ENCODE results near the gene C14orf132. TPM values are rescaled to one million over a fixed set of nuclear protein-coding genes. Genes with fewer than 3 reads are reported as not detected.
A peak's percentile ranks its signal among the peaks of the same experiment; 100 is the strongest.

The C14orf132 gene
- total and polyA plus RNA-seq, 4 donors = 9.8 to 49.3 (median 24.7) TPM

- H3K4me3 ChIP-seq = no peak overlapping the region
- no peaks in the 10 kb centered on the region for H3K27me3 ChIP-seq (ENCODE audit: control insufficient read depth in 3 of 3, insufficient read depth in 3 of 3, low read length in 2 of 3)
- H3K9ac ChIP-seq (ENCODE audit: insufficient read depth in 1 of 2, low read length in 2 of 2) = no peak overlapping the region
- no peak for TF ChIP-seq CTCF (IDR thresholded peaks at IDR 0.05; ENCODE audit: control extremely low read depth, extremely low read depth)
- no peaks in the 10 kb centered on the region for H3K9me3 ChIP-seq (ENCODE audit: control insufficient read depth in 4 of 4, insufficient read depth in 3 of 4, low read length in 3 of 4)
- ATAC-seq (ENCODE audit: insufficient read depth, low FRiP score) = peak; percentile 14
- H3K4me1 ChIP-seq (ENCODE audit: control insufficient read depth in 5 of 5, insufficient read depth in 5 of 5, low read length in 5 of 5) = peaks cover 0 to 29% (median 10%) of the 10 kb centered on the region in 5 donors
- peak; percentile 87 to 92 (median 90) for DNase-seq
- no peak overlapping the region for H3K27ac ChIP-seq (ENCODE audit: low read depth in 1 of 2, low read length in 1 of 2)
- H3K36me3 ChIP-seq (ENCODE audit: control insufficient read depth in 4 of 4, insufficient read depth in 4 of 4, low read length in 4 of 4) = peaks cover 0 to 20% (median 7%) of the 10 kb centered on the region in 4 donors
- WGBS, 2 donors = 58 to 60% methylated on average over 12 of the region's 12 CpGs
Observed at GRCh38 chr14:96090441-96091148, 51.4 kb downstream of the C14orf132 start.

- Histone ChIP-seq H3K27me3 (ENCODE audit: control insufficient read depth in 3 of 3, insufficient read depth in 3 of 3, low read length in 2 of 3) (no peaks in the 10 kb centered on the region), H3K4me1 (ENCODE audit: control insufficient read depth in 5 of 5, insufficient read depth in 5 of 5, low read length in 5 of 5) (peaks cover 0 to 35% (median 10%) of the 10 kb centered on the region in 5 donors), H3K9me3 (ENCODE audit: control insufficient read depth in 4 of 4, insufficient read depth in 3 of 4, low read length in 3 of 4) (no peaks in the 10 kb centered on the region), H3K9ac (ENCODE audit: insufficient read depth in 1 of 2, low read length in 2 of 2) (no peak overlapping the region), H3K27ac (ENCODE audit: low read depth in 1 of 2, low read length in 1 of 2) (no peak overlapping the region), H3K36me3 (ENCODE audit: control insufficient read depth in 4 of 4, insufficient read depth in 4 of 4, low read length in 4 of 4) (peaks cover 0 to 20% (median 7%) of the 10 kb centered on the region in 4 donors), H3K4me3 (no peak overlapping the region)
- no peak for ATAC-seq (ENCODE audit: insufficient read depth, low FRiP score)
- no peak for TF ChIP-seq CTCF (IDR thresholded peaks at IDR 0.05; ENCODE audit: control extremely low read depth, extremely low read depth)
- DNase-seq = peak in 1 of 3 donors; percentile 0
- 77 to 86% methylated on average over 15 of the region's 15 CpGs for WGBS, 2 donors
Observed at GRCh38 chr14:96091149-96091693, 52.1 kb downstream of the C14orf132 start.

GRCh38 chr14:96091941-96092411, 52.8 kb downstream of the C14orf132 start:
- Histone ChIP-seq H3K4me3 (no peak overlapping the region), H3K9ac (ENCODE audit: insufficient read depth in 1 of 2, low read length in 2 of 2) (no peak overlapping the region), H3K9me3 (ENCODE audit: control insufficient read depth in 4 of 4, insufficient read depth in 3 of 4, low read length in 3 of 4) (no peaks in the 10 kb centered on the region), H3K27ac (ENCODE audit: low read depth in 1 of 2, low read length in 1 of 2) (no peak overlapping the region), H3K27me3 (ENCODE audit: control insufficient read depth in 3 of 3, insufficient read depth in 3 of 3, low read length in 2 of 3) (no peaks in the 10 kb centered on the region), H3K4me1 (ENCODE audit: control insufficient read depth in 5 of 5, insufficient read depth in 5 of 5, low read length in 5 of 5) (peaks cover 0 to 38% (median 10%) of the 10 kb centered on the region in 5 donors), H3K36me3 (ENCODE audit: control insufficient read depth in 4 of 4, insufficient read depth in 4 of 4, low read length in 4 of 4) (peaks cover 0 to 17% (median 6%) of the 10 kb centered on the region in 4 donors)
- DNase-seq = no peak
- no peak for TF ChIP-seq CTCF (IDR thresholded peaks at IDR 0.05; ENCODE audit: control extremely low read depth, extremely low read depth)
- WGBS, 2 donors = 87 to 91% methylated on average over 13 of the region's 13 CpGs
- ATAC-seq (ENCODE audit: insufficient read depth, low FRiP score) = no peak

Data from lung (tissue), 12 donors.